ENCODE data around the gene CAPN8. TPM values are rescaled to one million over a fixed set of nuclear protein-coding genes. Genes with fewer than 3 reads are reported as not detected.

The CAPN8 gene
- under 1 TPM in 2 of 4 donors, not detected in 2; 0.59 to 0.88 TPM for total RNA-seq

- Histone ChIP-seq H3K36me3 (no peaks in the 10 kb centered on the region), H3K9me3 (no peaks in the 10 kb centered on the region), H3K27me3 (no peaks in the 10 kb centered on the region), H3K4me1 (no peaks in the 10 kb centered on the region), H3K27ac (no peak within 1 kb of the TSS), H3K4me3 (no peak within 1 kb of the TSS)
- no peak for DNase-seq
- no peak for TF ChIP-seq POLR2A (IDR thresholded peaks at IDR 0.05)
- TF ChIP-seq CTCF (IDR thresholded peaks at IDR 0.05) = no peak
- intact Hi-C loops (cut with DNase I; ENCODE audit: low total_unique reads) = no loop called here
Observed at GRCh38 chr1:223665592-223666312, at the start of gene CAPN8. Gene CAPN8 (minus strand): TSS chr1:223665701. CDS start chr1:223665646, 55 bp downstream.

GRCh38 chr1:223714849-223715603 lies 49.5 kb upstream of the CAPN8 start:
- H3K27ac ChIP-seq = peak overlapping the region in 1 of 2 donors; percentile 53

GRCh38 chr1:223714421-223714724 lies 48.9 kb upstream of the CAPN8 start:
- Histone ChIP-seq H3K4me3 (no peak overlapping the region), H3K36me3 (no peaks in the 10 kb centered on the region), H3K27ac (peak overlapping the region in 1 of 2 donors; percentile 53), H3K9me3 (no peaks in the 10 kb centered on the region), H3K4me1 (peaks cover 0 to 7% of the 10 kb centered on the region in 2 donors), H3K27me3 (no peaks in the 10 kb centered on the region)
- TF ChIP-seq POLR2A (IDR thresholded peaks at IDR 0.05) (no peak), CTCF (IDR thresholded peaks at IDR 0.05) (no peak)
- intact Hi-C loops (cut with DNase I; ENCODE audit: low total_unique reads) = loop anchor here (5.0 kb wide), 1 partner anchor 33 kb away; no protein-coding TSS in a partner anchor
- no peak for DNase-seq

More at GRCh38 chr1:223714849-223715603, 49.5 kb upstream of the CAPN8 start:
- no peaks in the 10 kb centered on the region for H3K27me3 ChIP-seq
- no peak for DNase-seq
- H3K4me1 ChIP-seq = peaks cover 0 to 7% of the 10 kb centered on the region in 2 donors
- intact Hi-C loops (cut with DNase I; ENCODE audit: low total_unique reads) = loop anchor here (5.0 kb wide), 1 partner anchor 32 kb away; no protein-coding TSS in a partner anchor
- H3K9me3 ChIP-seq = no peaks in the 10 kb centered on the region
- H3K4me3 ChIP-seq = no peak overlapping the region
- H3K36me3 ChIP-seq = no peaks in the 10 kb centered on the region
- TF ChIP-seq POLR2A (IDR thresholded peaks at IDR 0.05) (no peak), CTCF (IDR thresholded peaks at IDR 0.05) (no peak)

- TF ChIP-seq CTCF (IDR thresholded peaks at IDR 0.05) (no peak), POLR2A (IDR thresholded peaks at IDR 0.05) (no peak)
- H3K9me3 ChIP-seq = no peaks in the 10 kb centered on the region
- DNase-seq = no peak
- H3K27me3 ChIP-seq = no peaks in the 10 kb centered on the region
- H3K27ac ChIP-seq = peak overlapping the region; percentile 94 to 96
- H3K4me3 ChIP-seq = peak overlapping the region; percentile 62 to 76
- H3K36me3 ChIP-seq = no peaks in the 10 kb centered on the region
- H3K4me1 ChIP-seq = peaks cover 0 to 7% of the 10 kb centered on the region in 2 donors
- intact Hi-C loops (cut with DNase I; ENCODE audit: low total_unique reads) = loop anchor here (5.0 kb wide), 1 partner anchor 34 kb away; no protein-coding TSS in a partner anchor
Observed at GRCh38 chr1:223713546-223714420, 48.3 kb upstream of the CAPN8 start.

Measured in uterus (tissue), 4 donors.